ENCODE data around the gene GRM1. TPM values are rescaled to one million over a fixed set of nuclear protein-coding genes. Genes with fewer than 3 reads are reported as not detected.

The GRM1 gene
- total and polyA plus RNA-seq, 3 donors from 2014 or later: 1.3 to 5.6 (median 2.0) TPM

DNA sequence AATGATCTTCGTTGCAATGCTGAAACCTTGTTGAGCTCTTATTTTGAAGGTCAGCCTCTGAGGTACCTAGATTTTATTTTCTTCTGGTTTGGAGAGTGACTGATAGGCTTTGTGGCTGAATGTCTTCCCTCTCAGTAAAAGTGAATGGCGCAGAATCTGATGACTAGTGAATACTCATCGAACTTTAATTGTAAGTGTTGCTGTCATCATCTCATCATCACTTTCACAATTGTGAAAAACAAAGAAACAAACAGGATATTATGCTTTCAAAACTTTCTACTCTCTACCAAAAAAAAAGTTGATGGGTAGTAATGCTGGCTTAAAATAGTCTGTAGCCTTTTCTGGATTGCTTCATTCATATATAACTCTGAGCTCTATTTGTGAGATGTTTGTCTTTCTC is 275.3 kb downstream of the GRM1 start:
- no peak overlapping the region for H3K27ac ChIP-seq
- no peaks in the 10 kb centered on the region for H3K9me3 ChIP-seq
- H3K4me1 ChIP-seq: no peaks in the 10 kb centered on the region
- 76 to 84% methylated on average over 3 of the region's 3 CpGs for WGBS, 2 donors
- no peaks in the 10 kb centered on the region for H3K36me3 ChIP-seq (ENCODE audit: low read depth, missing control alignments)
- no peaks in the 10 kb centered on the region for H3K27me3 ChIP-seq
- H3K4me3 ChIP-seq: no peak overlapping the region
- no peak for DNase-seq
- intact Hi-C loops (cut with DNase I; ENCODE audit: low total_unique reads): no loop called here
- TF ChIP-seq, protein P1, sequence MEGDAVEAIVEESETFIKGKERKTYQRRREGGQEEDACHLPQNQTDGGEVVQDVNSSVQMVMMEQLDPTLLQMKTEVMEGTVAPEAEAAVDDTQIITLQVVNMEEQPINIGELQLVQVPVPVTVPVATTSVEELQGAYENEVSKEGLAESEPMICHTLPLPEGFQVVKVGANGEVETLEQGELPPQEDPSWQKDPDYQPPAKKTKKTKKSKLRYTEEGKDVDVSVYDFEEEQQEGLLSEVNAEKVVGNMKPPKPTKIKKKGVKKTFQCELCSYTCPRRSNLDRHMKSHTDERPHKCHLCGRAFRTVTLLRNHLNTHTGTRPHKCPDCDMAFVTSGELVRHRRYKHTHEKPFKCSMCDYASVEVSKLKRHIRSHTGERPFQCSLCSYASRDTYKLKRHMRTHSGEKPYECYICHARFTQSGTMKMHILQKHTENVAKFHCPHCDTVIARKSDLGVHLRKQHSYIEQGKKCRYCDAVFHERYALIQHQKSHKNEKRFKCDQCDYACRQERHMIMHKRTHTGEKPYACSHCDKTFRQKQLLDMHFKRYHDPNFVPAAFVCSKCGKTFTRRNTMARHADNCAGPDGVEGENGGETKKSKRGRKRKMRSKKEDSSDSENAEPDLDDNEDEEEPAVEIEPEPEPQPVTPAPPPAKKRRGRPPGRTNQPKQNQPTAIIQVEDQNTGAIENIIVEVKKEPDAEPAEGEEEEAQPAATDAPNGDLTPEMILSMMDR (IDR thresholded peaks at IDR 0.05): no peak
- TF ChIP-seq POLR2A (IDR thresholded peaks at IDR 0.05): no peak

DNA sequence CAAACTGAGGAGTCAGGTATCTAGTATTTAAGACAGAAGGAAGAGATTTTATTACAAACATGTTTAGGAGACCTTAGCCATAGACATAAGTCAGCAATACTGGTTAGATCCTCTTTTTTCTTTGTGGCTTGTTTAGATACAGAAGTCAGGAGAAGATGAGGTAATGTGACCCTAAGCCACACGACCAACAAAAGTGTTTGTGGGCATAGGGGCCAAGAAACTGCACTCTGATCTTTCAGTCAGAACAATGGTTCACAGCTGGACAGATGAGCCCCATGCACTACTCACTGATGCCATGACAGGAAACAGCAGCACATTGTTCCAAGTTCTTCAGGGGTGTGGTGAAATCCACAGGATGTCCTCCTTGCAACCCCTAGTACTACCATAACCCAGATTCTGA is 276.2 kb downstream of the GRM1 start:
- Histone ChIP-seq H3K9me3 (no peaks in the 10 kb centered on the region), H3K27ac (no peak overlapping the region), H3K4me3 (no peak overlapping the region), H3K36me3 (ENCODE audit: low read depth, missing control alignments) (no peaks in the 10 kb centered on the region), H3K27me3 (no peaks in the 10 kb centered on the region), H3K4me1 (no peaks in the 10 kb centered on the region)
- intact Hi-C loops (cut with DNase I; ENCODE audit: low total_unique reads): no loop called here
- TF ChIP-seq POLR2A (IDR thresholded peaks at IDR 0.05): no peak
- TF ChIP-seq, protein P1 (IDR thresholded peaks at IDR 0.05): no peak
- WGBS, 2 donors: 30 to 50% methylated on average over 1 of the region's 1 CpG
- DNase-seq: no peak

GRCh38 chr6:146305951-146306350 is 277.1 kb downstream of the GRM1 start:
- Histone ChIP-seq H3K4me1 (no peaks in the 10 kb centered on the region), H3K27ac (no peak overlapping the region), H3K4me3 (no peak overlapping the region), H3K9me3 (no peaks in the 10 kb centered on the region), H3K36me3 (ENCODE audit: low read depth, missing control alignments) (no peaks in the 10 kb centered on the region), H3K27me3 (no peaks in the 10 kb centered on the region)
- TF ChIP-seq, protein P1 (IDR thresholded peaks at IDR 0.05): no peak
- no peak for TF ChIP-seq POLR2A (IDR thresholded peaks at IDR 0.05)
- WGBS, 2 donors: 84 to 91% methylated on average over 3 of the region's 3 CpGs
- intact Hi-C loops (cut with DNase I; ENCODE audit: low total_unique reads): no loop called here
- no peak for DNase-seq

- no peaks in the 10 kb centered on the region for H3K9me3 ChIP-seq
- H3K27me3 ChIP-seq: no peaks in the 10 kb centered on the region
- H3K36me3 ChIP-seq (ENCODE audit: low read depth, missing control alignments): no peaks in the 10 kb centered on the region
- no peaks in the 10 kb centered on the region for H3K4me1 ChIP-seq
- no peak for DNase-seq
- H3K4me3 ChIP-seq: no peak overlapping the region
- intact Hi-C loops (cut with DNase I; ENCODE audit: low total_unique reads): no loop called here
- no peak for TF ChIP-seq POLR2A (IDR thresholded peaks at IDR 0.05)
- TF ChIP-seq, protein P1 (IDR thresholded peaks at IDR 0.05): no peak
- 90 to 93% methylated on average over 2 of the region's 2 CpGs for WGBS, 2 donors
- no peak overlapping the region for H3K27ac ChIP-seq
Observed at GRCh38 chr6:146310628-146311027, 281.8 kb downstream of the GRM1 start.

DNA sequence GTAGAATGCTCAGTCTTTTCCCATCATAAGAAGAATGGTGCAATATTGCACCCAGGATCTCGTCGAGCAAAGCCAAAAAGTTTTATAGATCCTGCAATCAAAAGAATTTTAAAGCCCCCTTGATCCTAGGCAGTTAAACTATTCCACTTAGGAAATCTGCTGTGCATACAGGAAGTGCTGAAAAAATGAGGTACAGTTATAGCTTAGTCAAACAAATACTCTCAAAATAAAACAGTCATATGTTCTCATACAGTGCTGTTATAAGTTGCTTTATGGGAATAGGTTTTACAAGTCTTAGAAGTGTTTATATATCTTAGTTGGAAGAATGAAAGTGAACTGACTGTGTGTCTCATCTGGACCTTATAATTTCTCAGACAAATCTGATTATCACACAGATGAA is 282.2 kb downstream of the GRM1 start:
- Histone ChIP-seq H3K36me3 (ENCODE audit: low read depth, missing control alignments) (no peaks in the 10 kb centered on the region), H3K4me1 (no peaks in the 10 kb centered on the region), H3K27me3 (no peaks in the 10 kb centered on the region), H3K9me3 (no peaks in the 10 kb centered on the region), H3K27ac (no peak overlapping the region), H3K4me3 (no peak overlapping the region)
- TF ChIP-seq, protein P1 (IDR thresholded peaks at IDR 0.05): no peak
- no peak for TF ChIP-seq POLR2A (IDR thresholded peaks at IDR 0.05)
- 92 to 95% methylated on average over 2 of the region's 2 CpGs for WGBS, 2 donors
- intact Hi-C loops (cut with DNase I; ENCODE audit: low total_unique reads): no loop called here
- DNase-seq: no peak
